Upper lobe of right lung (tissue), 1 donor: Measurements from ENCODE around the gene TAF3. TPM values are rescaled to one million over a fixed set of nuclear protein-coding genes. Genes with fewer than 3 reads are reported as not detected.

Experiments used
- ATAC-seq: fragments of 200-7000 bp; cut with Tn5 transposase; one replicate; pipeline ENCODE4 v1.9.1; 2020; ENCODE audit warnings: mild to moderate bottlenecking, moderate library complexity
- DNase-seq: peaks from one replicate; pipeline ENCODE4 v3.0.0-alpha.2; 2020
- H3K27ac ChIP-seq: fragments of 200-600 bp; one replicate; pipeline ENCODE4 v1.8.0; 2022
- H3K27me3 ChIP-seq: fragments of 200-600 bp; one replicate; pipeline ENCODE4 v1.8.0; 2022; ENCODE audit warnings: mild to moderate bottlenecking
- H3K36me3 ChIP-seq: fragments of 200-600 bp; one replicate; pipeline ENCODE4 v1.8.0; 2022
- H3K4me1 ChIP-seq: fragments of 200-600 bp; one replicate; pipeline ENCODE4 v1.8.0; 2022
- H3K4me3 ChIP-seq: fragments of 200-600 bp; one replicate; pipeline ENCODE4 v1.8.0; 2022; ENCODE audit warnings: mild to moderate bottlenecking
- H3K9me3 ChIP-seq: fragments of 200-600 bp; one replicate; pipeline ENCODE4 v1.8.0; 2022
- intact Hi-C: fragments of 100-400 bp; cut with DNase I; formaldehyde crosslinking; loops from one replicate; pipeline ENCODE4 v1.11.0; 2022
- total RNA-seq: library from RNA; stranded (reverse); fragmentation: NEBNext Ultra II Directional; extraction: Animal tissue kit (Norgen Biotek cat#: 25700); gene quantifications from one replicate; pipeline ENCODE4 v1.2.1, GENCODE V29; 2021
- TF ChIP-seq, protein P1 (sequence below): fragments of 200-600 bp; IDR thresholded peaks from one replicate; pipeline ENCODE4 v1.8.0; 2022; ENCODE audit warnings: antibody characterized with exemption
- donor health status: DM: no; HTN: yes; CAD: no; lungs with severe emphysema.

Gene TAF3
- total RNA-seq, 1 donor from 2014 or later, result 11.8 TPM

- intact Hi-C loops, result no loop called here
- no peak for ATAC-seq
- Histone ChIP-seq H3K9me3 (peaks cover 5% of the 10 kb centered on the region), H3K27me3 (no peaks in the 10 kb centered on the region), H3K4me3 (no peak overlapping the region), H3K27ac (no peak overlapping the region), H3K4me1 (no peaks in the 10 kb centered on the region), H3K36me3 (no peaks in the 10 kb centered on the region)
- TF ChIP-seq, protein P1, sequence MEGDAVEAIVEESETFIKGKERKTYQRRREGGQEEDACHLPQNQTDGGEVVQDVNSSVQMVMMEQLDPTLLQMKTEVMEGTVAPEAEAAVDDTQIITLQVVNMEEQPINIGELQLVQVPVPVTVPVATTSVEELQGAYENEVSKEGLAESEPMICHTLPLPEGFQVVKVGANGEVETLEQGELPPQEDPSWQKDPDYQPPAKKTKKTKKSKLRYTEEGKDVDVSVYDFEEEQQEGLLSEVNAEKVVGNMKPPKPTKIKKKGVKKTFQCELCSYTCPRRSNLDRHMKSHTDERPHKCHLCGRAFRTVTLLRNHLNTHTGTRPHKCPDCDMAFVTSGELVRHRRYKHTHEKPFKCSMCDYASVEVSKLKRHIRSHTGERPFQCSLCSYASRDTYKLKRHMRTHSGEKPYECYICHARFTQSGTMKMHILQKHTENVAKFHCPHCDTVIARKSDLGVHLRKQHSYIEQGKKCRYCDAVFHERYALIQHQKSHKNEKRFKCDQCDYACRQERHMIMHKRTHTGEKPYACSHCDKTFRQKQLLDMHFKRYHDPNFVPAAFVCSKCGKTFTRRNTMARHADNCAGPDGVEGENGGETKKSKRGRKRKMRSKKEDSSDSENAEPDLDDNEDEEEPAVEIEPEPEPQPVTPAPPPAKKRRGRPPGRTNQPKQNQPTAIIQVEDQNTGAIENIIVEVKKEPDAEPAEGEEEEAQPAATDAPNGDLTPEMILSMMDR, result no peak
- DNase-seq, result no peak
Measured at GRCh38 chr10:7998831-7999230, 180.5 kb downstream of the TAF3 start.

- H3K9me3 ChIP-seq, result peaks cover 17% of the 10 kb centered on the region
- H3K27me3 ChIP-seq, result no peaks in the 10 kb centered on the region
- H3K4me1 ChIP-seq, result no peaks in the 10 kb centered on the region
- intact Hi-C loops, result no loop called here
- no peak overlapping the region for H3K4me3 ChIP-seq
- ATAC-seq (no peak), DNase-seq (no peak)
- no peak overlapping the region for H3K27ac ChIP-seq
- TF ChIP-seq, protein P1, result no peak
- H3K36me3 ChIP-seq, result peaks cover 5% of the 10 kb centered on the region
Measured at GRCh38 chr10:8004469-8005000, 186.2 kb downstream of the TAF3 start.

GRCh38 chr10:8006274-8006999 lies 188.1 kb downstream of the TAF3 start:
- TF ChIP-seq, protein P1, result no peak
- DNase-seq (no peak), ATAC-seq (no peak)
- intact Hi-C loops, result no loop called here
- Histone ChIP-seq H3K9me3 (peaks cover 17% of the 10 kb centered on the region), H3K36me3 (peaks cover 24% of the 10 kb centered on the region), H3K4me1 (no peaks in the 10 kb centered on the region), H3K27me3 (no peaks in the 10 kb centered on the region), H3K4me3 (no peak overlapping the region), H3K27ac (no peak overlapping the region)

- ATAC-seq, result no peak
- H3K27me3 ChIP-seq, result no peaks in the 10 kb centered on the region
- TF ChIP-seq, protein P1, result no peak
Measured at GRCh38 chr10:8009031-8009430, 190.7 kb downstream of the TAF3 start.

GRCh38 chr10:8013006-8013405 lies 194.7 kb downstream of the TAF3 start:
- Histone ChIP-seq H3K4me1 (no peaks in the 10 kb centered on the region), H3K27me3 (no peaks in the 10 kb centered on the region), H3K9me3 (no peaks in the 10 kb centered on the region), H3K4me3 (no peak overlapping the region), H3K27ac (no peak overlapping the region), H3K36me3 (peaks cover 47% of the 10 kb centered on the region)
- ATAC-seq, result no peak
- no peak for DNase-seq
- TF ChIP-seq, protein P1, result no peak
- intact Hi-C loops, result no loop called here

More at GRCh38 chr10:8009031-8009430, 190.7 kb downstream of the TAF3 start:
- DNase-seq, result no peak
- peaks cover 9% of the 10 kb centered on the region for H3K9me3 ChIP-seq
- intact Hi-C loops, result no loop called here
- H3K4me1 ChIP-seq, result no peaks in the 10 kb centered on the region
- H3K27ac ChIP-seq, result no peak overlapping the region
- peaks cover 32% of the 10 kb centered on the region for H3K36me3 ChIP-seq
- H3K4me3 ChIP-seq, result no peak overlapping the region
